Astrocyte of the spinal cord (primary cell): ENCODE measurements around the gene ULK3.
A peak's percentile ranks its signal among the peaks of the same experiment; 100 is the strongest.

Experiments
- DNase-seq: peaks from one replicate; pipeline ENCODE4 v3.0.0; 2011; ENCODE audit warnings: low read depth, low spot score
- H3K4me3 ChIP-seq: 2 replicates; pipeline ENCODE4 v1.5.1; 2011; ENCODE audit warnings: low read depth, mild to moderate bottlenecking, low read length, moderate library complexity
- CTCF ChIP-seq: IDR thresholded peaks from 2 replicates; pipeline ENCODE4 v1.5.1; 2012; ENCODE audit warnings: low read depth, mild to moderate bottlenecking, low read length, inconsistent platforms
- in situ Hi-C: cut with HindIII; loops from 2 replicates; pipeline ENCODE4 v1.10.0; 2017; ENCODE audit warnings: low sequenced_read_pairs

Gene ULK3

GRCh38 chr15:74867466-74868038, 24.6 kb upstream of the ULK3 start:
- TF ChIP-seq CTCF, result no peak
- DNase-seq, result no peak
- in situ Hi-C loops, result no loop called here
- no peak overlapping the region for H3K4me3 ChIP-seq

GRCh38 chr15:74866090-74866489, 23.1 kb upstream of the ULK3 start:
- no peak overlapping the region for H3K4me3 ChIP-seq
- TF ChIP-seq CTCF, result no peak
- in situ Hi-C loops, result no loop called here
- peak; percentile 37 for DNase-seq

GRCh38 chr15:74865316-74865715, 22.4 kb upstream of the ULK3 start:
- no peak overlapping the region for H3K4me3 ChIP-seq
- DNase-seq, result no peak
- in situ Hi-C loops, result no loop called here
- TF ChIP-seq CTCF, result no peak

GRCh38 chr15:74864296-74864695, 21.3 kb upstream of the ULK3 start:
- TF ChIP-seq CTCF, result no peak
- in situ Hi-C loops, result no loop called here

GRCh38 chr15:74863239-74864056, 20.5 kb upstream of the ULK3 start:
- DNase-seq, result peak; percentile 31
- no peak overlapping the region for H3K4me3 ChIP-seq
- in situ Hi-C loops, result no loop called here
- TF ChIP-seq CTCF, result no peak

More at GRCh38 chr15:74864296-74864695, 21.3 kb upstream of the ULK3 start:
- H3K4me3 ChIP-seq, result no peak overlapping the region
- no peak for DNase-seq

- TF ChIP-seq CTCF, result no peak
- H3K4me3 ChIP-seq, result no peak overlapping the region
- in situ Hi-C loops, result no loop called here
- DNase-seq, result no peak
These were observed 15.4 kb upstream of the ULK3 start for GRCh38 chr15:74858369-74858740.
